ENCODE data around the gene ANKEF1.

ANKEF1 gene

DNA sequence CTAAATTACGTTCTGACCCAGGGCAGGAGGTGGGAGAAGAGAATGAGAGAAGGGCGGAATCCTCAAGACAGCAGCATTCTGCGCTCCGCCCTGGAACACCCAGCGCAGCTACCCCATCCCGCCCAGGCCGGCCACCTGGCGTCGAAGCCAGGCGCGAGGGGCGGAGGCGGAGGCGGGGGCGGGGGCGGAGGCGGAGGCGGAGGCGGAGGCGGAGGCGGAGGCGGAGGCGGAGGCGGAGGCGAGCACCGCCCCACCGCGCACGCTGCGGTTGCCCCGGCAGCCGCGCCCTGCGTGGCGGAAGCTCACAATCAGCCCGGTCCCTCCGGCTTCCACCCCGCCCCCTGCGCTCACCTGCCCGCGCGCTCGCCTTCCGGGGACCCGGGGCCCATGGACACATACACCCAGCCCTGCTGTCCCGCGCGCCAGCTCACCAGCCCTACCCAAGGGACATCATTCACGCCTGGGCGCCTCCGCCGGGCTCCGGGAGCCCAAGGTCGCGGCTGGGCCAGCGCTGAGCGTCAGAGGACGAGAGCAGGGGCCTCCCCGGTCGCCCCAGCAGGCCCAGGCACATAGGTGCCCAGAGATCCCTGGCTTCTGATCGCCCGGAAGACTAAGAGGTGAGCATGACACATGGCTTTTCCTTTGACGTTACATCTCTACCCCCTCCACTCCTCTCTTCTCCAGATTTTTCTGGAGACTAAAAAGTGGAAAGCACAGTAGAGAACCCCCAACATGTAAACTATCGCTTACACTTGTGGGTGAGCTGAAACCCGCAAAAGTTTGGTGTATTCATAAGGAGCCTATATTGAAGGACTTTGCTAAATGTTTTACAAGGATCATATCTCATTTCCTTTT is at the start of gene ANKEF1:
TSS of gene ANKEF1 (plus strand) at position 271 of the 855 bp plus-strand sequence. CDS start 3,315 bp downstream, outside the sequence.
- TF ChIP-seq CTCF (IDR thresholded peaks at IDR 0.05; ENCODE audit: insufficient read depth, low read depth, low read length, missing control alignments) = no peak
- DNase-seq (ENCODE audit: low read depth) = peak; percentile 71
- peak within 1 kb of the TSS; percentile 50 for H3K4me3 ChIP-seq (ENCODE audit: low read length)

DNA sequence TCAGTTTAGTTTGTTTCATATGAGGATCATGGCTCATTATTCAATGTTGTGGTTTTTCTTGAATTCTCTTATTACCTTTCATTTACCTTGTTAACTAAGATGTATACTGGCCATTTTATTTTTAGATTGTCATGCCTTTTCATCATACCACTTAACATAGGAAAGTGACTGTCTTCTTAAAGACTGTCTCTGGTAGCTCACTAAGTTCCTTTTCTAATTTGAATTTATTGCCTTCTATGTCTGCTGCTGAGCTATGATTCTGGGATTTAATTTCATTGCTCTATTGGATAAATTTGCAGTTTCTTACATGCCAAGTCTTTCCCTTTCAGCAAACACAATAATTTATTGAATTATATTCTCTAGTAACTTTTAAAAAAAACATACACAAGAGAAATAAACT is 49.5 kb upstream of the ANKEF1 start:
- no peak for DNase-seq (ENCODE audit: low read depth)
- no peak for TF ChIP-seq CTCF (IDR thresholded peaks at IDR 0.05; ENCODE audit: insufficient read depth, low read depth, low read length, missing control alignments)

DNA sequence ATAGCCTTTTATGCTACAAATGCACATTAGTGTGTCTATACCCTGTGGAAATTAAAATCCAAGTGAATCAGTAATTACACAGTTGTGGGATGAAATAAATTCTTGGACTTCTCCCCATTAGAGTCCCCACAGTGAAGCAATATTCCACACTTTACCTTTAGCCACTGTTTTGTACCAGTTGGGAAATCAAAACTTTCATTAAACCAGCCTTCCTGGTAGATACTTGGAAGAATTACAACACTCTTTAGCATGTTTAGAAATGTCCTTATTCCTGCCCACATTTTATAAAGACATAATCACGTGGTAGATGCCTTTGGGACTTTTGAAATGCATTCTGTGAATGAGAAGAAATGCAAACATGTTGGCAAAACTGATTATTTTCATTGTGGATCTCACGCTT is 49.0 kb upstream of the ANKEF1 start:
- H3K4me3 ChIP-seq (ENCODE audit: low read length) = no peak overlapping the region
- TF ChIP-seq CTCF (IDR thresholded peaks at IDR 0.05; ENCODE audit: insufficient read depth, low read depth, low read length, missing control alignments) = no peak
- peak; percentile 54 for DNase-seq (ENCODE audit: low read depth)

More for the DNA sequence above, 49.5 kb upstream of the ANKEF1 start:
- H3K4me3 ChIP-seq (ENCODE audit: low read length) = no peak overlapping the region

DNA sequence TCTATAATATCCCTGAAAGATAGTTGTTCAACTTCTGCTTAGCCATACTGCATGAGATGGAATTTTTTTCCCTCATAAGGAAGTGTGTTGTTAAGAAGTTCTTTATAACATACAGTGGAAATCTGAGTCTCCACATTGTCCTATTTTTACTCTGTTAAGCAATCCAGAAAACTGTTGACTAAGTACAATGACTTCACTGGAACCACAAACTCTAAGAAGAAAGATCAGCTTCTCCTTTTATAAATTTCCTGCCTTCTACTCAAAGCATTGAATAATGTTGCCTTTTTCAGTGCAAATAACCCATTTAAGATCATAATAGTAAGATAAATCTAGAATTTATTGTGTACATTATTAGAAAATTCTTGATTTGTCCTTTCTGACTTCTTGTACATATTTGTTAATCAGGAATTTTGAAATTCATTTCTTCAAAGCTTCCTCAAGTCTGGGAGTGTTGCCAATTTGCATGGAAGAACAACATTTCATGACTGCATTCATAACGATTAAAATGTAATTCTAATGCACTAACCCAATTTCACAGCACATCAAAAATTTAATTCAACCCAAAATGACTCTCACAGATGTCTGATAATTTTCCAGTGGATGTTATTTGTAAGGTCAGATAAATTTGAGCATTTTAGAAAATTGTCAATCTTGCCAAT is 45.6 kb upstream of the ANKEF1 start:
- peak; percentile 73 for DNase-seq (ENCODE audit: low read depth)
- no peak for TF ChIP-seq CTCF (IDR thresholded peaks at IDR 0.05; ENCODE audit: insufficient read depth, low read depth, low read length, missing control alignments)
- no peak overlapping the region for H3K4me3 ChIP-seq (ENCODE audit: low read length)

GRCh38 chr20:9993137-9993536 is 41.6 kb upstream of the ANKEF1 start:
- DNase-seq (ENCODE audit: low read depth) = no peak
- no peak overlapping the region for H3K4me3 ChIP-seq (ENCODE audit: low read length)
- no peak for TF ChIP-seq CTCF (IDR thresholded peaks at IDR 0.05; ENCODE audit: insufficient read depth, low read depth, low read length, missing control alignments)

DNA sequence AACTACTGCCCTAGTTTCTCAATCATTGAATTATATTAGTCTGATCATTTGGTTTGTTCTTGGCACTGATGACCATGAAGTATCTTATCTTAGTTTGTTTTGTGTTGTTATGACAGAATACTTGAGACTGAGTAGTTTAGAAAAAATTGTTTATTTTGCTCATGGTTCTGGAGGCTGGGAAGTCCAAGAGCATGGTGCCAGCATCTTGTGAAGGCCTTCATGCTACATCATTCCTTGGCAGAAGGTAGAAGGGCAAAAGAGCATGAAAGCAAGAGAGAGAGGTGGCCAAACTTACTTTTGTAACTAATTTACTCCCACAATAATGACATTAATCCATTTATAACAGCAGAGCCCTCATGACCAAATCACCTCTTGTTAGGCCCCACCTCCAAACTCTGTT is 40.1 kb upstream of the ANKEF1 start:
- TF ChIP-seq CTCF (IDR thresholded peaks at IDR 0.05; ENCODE audit: insufficient read depth, low read depth, low read length, missing control alignments) = no peak
- DNase-seq (ENCODE audit: low read depth) = no peak
- no peak overlapping the region for H3K4me3 ChIP-seq (ENCODE audit: low read length)
